ENCODE measurements around the gene TAF3.

TAF3 gene

DNA sequence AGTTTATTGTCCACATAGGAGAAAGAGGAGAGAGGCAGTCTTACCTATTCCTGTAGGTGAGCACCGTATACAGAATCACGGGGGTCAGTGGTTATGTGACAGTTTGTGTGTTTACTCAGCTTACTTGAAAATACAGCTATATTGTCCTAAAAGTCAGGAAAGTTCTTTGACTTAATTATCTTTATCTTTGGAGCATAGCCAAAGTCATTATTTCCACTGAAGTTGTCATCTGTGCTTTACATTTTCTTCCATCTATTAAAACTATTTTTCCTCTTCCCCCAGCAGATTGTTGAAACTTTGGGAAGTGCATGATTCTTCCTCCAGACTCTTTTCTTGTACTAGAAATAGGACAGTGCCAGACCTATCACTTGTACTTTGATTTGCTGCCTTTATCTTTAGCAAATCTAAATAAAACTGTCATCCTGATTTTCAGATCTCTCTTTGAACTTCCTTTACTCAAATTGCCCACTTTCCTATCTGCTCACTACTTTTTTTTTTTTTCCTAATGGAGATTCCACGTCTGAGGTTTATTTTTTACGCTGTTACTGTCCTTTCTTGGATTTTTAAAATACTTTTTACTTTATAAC is 58.3 kb downstream of the TAF3 start:
- no peak for DNase-seq (ENCODE audit: low read depth)

DNA sequence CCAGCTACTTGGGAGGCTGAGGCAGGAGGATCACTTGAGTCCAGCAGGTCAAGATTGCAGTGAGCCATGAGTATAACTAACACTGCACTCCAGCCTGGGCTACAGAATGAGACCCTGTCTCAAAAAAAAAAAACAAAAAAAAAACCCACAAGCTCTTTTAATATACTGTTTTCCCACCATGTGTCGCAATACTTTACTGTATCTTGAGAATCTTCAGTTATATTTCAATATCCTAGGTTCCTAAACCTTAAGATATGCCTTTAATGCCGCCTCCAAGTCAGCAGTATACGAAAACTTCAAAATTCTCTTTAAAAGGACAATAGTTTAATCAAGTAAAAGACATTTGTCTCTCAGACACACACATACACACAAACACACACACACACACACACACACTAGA is 62.8 kb downstream of the TAF3 start:
- DNase-seq (ENCODE audit: low read depth): no peak

- DNase-seq (ENCODE audit: low read depth): no peak
Observed at GRCh38 chr10:7886056-7886455, 67.8 kb downstream of the TAF3 start.

- no peak for DNase-seq (ENCODE audit: low read depth)
Observed at GRCh38 chr10:7887174-7887816, 69.0 kb downstream of the TAF3 start.

DNA sequence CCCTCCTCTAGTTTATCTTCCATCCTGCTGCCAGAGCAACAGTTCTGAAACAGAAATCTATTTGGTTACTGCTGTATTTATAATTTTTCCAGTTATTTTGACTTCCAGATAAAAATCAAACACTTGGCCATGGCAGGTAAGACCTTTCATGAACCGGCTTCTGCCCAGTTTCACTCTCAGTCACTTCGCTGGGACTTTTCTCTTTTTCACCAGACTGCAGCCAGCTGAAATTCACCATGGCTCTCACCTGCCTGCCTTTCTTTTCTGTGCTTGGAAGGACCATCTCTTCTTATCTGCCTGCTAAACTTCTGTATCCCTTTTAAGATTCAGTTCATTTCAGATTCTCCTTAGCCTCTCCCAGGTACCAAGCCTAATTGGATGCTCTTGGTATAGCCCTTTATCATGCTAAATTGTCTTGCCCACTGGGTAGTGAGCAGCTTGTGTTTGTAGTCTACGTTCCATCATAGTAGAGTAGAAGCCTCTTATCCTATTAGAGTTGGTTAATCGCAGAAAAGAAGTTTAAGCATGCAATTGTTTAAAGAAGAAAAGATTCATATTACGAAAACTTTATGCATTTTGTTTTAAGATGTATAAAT is 71.7 kb downstream of the TAF3 start:
- no peak for DNase-seq (ENCODE audit: low read depth)

GRCh38 chr10:7890781-7891180 is 72.5 kb downstream of the TAF3 start:
- no peak for DNase-seq (ENCODE audit: low read depth)

- DNase-seq (ENCODE audit: low read depth): no peak
Observed at GRCh38 chr10:7891634-7892033, 73.3 kb downstream of the TAF3 start.

- no peak for DNase-seq (ENCODE audit: low read depth)
Observed at GRCh38 chr10:7892146-7892545, 73.8 kb downstream of the TAF3 start.

DNA sequence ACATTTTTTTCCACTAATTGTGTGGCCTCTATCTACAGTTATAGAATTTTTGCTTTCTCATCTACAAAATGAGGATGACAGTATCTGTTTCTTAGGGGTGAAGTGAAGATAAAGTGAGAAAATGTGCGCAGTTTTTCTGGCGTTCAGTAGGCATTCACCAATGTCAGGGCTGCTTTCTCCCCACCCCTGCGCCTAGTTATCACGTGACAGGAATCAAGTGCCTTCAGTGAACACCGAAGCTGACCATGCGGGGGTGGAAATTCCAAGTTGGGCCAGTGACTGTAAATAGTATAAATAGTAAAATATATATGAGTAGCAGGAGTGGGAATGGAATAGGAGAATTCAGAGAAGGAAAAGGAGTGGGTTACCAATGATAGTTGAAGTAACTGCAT is 77.4 kb downstream of the TAF3 start:
- DNase-seq (ENCODE audit: low read depth): no peak

DNA sequence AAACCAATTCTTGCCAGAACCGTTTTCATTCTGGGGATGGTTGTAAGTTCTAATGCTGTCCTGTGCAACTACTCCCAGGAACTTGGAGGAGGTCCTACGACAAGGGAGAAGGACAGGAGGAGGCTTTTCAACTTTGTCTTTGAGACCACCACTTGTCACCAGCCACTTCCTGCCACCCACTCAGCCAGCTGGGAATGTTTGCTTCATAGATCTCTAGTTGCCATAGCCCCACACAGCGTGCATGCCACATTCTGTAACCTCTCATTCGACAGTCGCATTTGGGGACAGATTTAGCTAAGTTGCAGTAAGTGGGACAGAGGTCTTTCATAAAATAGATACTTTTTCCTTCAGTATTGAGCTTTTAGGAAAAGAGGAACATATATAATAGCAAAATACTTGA is 78.0 kb downstream of the TAF3 start:
- DNase-seq (ENCODE audit: low read depth): no peak

DNA sequence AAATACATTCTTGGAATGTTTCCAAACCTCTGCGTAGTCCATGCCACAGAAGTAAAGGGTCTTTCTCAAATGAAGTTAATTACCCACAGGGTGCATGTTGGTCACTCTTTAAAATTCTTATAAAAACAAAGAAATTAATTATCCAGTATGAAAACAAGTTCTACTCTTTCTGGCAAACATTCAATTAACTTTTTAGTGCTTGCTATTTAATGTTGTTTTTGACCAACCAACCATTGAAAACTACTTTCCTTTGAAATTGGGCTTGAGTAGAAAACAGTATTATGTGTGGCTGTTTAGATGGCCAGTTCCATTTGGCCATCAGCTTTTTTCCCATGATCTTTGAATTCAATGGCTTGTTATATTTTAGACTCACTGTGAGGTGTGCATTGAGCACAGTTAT is 83.0 kb downstream of the TAF3 start:
- DNase-seq (ENCODE audit: low read depth): no peak

DNA sequence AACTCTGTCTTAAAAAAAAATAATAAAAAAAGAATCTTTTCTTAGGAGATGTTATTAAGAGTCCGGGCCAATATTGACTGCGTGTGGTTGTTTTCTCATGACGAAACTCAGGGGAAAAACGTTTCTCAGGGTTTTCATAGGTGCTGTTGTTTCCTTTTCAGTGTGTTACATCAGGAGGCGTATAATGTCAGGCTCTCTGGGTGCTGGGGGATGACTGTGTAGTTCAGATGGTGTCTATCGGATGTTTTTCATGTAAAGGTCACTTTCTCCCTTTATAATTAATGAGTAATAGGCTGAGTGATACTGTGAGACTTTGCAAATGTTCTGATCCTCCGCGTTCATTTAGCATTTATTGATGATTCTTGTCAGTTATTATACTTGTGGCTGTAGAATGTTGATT is 84.1 kb downstream of the TAF3 start:
- no peak for DNase-seq (ENCODE audit: low read depth)

DNA sequence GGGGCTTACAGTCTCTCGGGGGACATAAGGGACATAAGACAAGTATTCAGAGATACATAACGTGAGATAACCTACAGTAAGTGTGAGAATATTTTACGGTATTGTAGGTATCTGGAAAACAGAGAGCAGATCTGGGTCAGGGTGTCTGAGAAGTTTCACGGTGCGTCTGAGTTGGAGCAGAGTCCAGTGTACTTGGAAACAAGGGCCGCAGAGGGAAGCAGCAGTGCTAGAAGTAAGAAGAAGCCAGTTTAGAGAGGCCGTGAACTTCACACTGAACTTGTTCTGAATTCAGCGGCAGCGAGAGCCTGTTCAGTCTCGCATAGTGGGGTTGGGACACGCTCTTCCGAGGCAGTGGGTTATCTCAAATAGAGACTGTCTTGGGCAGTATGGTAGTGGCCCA is 85.5 kb downstream of the TAF3 start:
- no peak for DNase-seq (ENCODE audit: low read depth)

DNA sequence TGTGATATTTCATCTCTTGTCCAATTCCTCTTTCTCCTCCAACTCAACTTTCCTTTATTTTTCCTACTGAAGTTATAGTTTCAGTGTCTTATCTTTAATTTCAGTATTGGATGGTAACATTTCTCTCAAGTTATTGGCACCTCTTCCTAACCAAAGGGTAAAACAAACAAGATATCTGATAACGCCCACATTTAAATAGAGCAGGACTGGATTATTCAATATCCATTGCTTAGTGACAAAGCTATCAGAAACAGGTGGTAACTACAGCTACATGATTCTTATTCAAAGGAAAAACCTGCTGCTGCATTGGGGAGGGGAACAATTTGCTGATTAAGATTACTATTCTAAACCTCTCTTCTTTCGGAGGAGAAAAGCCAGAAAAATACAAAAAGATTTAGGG is 87.8 kb downstream of the TAF3 start:
- no peak for DNase-seq (ENCODE audit: low read depth)

DNA sequence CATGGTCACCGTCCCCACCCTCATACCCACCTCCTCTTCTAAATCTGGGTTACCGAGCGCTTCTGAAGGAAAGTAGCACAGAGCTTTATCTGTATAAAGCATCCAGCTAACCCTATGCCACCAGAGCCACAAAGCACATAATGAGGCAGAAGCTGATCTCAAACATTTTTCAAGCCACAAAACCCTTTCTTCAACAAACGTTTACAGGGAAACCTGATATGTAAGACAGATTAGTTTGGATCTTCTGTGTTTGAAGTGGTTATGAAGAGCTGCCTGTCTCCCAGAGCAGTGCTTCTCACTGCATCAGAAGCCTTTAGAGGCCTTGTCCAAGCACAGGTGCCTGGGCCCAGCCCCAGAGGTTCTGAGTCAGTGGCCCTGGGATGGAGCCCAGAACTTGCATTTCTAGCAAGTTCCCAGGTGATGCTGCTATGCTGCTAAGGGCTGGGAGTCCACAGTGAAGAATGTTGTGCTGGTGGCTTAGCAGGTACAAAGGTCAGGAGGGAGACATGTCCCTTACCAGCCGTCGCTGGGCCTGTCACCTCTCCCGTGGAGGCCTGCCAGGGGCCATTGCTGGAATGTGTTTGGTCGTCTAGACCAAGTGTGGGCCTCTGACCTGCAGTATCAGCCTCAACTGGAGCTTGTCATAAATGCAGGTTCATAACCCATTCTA is 90.4 kb downstream of the TAF3 start:
- DNase-seq (ENCODE audit: low read depth): no peak

GRCh38 chr10:7913126-7913872 is 95.0 kb downstream of the TAF3 start:
- no peak for DNase-seq (ENCODE audit: low read depth)

GRCh38 chr10:7915923-7916536 is 97.7 kb downstream of the TAF3 start:
- no peak for DNase-seq (ENCODE audit: low read depth)

GRCh38 chr10:7917736-7918135 is 99.4 kb downstream of the TAF3 start:
- no peak for DNase-seq (ENCODE audit: low read depth)

DNA sequence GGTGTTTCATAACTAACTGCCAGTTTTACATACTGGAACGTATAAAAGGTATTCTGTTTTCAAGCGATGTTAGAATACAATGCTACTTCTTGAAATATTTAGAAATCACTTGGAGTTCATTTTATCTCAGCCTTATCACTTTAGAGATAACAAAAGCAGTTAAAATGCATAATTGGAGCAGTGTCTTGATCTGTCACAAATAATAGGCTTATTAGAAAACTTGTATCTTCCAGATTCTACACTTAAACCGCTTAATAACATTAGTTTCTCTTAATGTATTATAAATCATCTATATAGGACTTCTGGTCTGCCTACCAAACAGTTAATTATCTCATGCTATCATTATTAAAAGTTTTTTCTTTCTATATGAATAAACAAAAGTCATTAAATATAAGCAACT is 104.4 kb downstream of the TAF3 start:
- no peak for DNase-seq (ENCODE audit: low read depth)

- no peak for DNase-seq (ENCODE audit: low read depth)
Observed at GRCh38 chr10:7928536-7928935, 110.2 kb downstream of the TAF3 start.

GRCh38 chr10:7932301-7933036 is 114.2 kb downstream of the TAF3 start:
- DNase-seq (ENCODE audit: low read depth): no peak

DNA sequence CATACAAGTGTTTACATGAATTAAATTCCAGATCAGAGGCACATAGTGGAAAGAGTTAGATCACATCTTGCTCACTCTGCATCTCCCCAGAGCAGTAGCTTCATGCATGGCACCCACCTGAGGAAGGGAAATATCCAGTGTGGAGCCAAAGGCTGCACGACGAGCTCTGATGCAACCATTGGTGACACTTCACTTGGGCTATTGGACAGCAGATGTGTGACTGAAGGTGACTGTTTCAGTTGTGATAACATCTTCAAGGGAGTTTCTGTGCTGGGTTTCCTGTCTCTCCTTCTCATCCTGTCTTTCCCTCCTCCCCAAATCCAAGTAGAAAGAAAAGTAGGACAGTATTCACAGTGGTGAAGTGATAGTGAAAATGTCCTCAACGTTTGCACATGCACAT is 115.0 kb downstream of the TAF3 start:
- no peak for DNase-seq (ENCODE audit: low read depth)

Measured in stimulated activated CD8-positive, alpha-beta memory T cell treated with anti-CD3 and anti-CD28 coated beads, Interleukin-12 subunit alpha, Interleukin-12 subunit beta, amount 100 ng/mL, for 4 hours (primary cell).